Activated T-cell treated with anti-CD3 and anti-CD28 coated beads, Interleukin-2, amount 50 U/mL, for 24 hours (primary cell): ENCODE measurements around the gene SYTL3.
"Not testable (repeated sequence)": the region's sequence is repeated elsewhere in the genome, so short reads cannot be mapped to it uniquely, and the experiment has no call there.

Experiments used
- DNase-seq: peaks from one replicate; pipeline ENCODE4 v3.0.0-alpha.2; 2020
- H3K27ac Mint-ChIP-seq: 2 replicates; pipeline ENCODE4 v1.8.0; 2020; ENCODE audit warnings: mild to moderate bottlenecking, mixed read lengths
- H3K27me3 Mint-ChIP-seq: 2 replicates; pipeline ENCODE4 v1.8.0; 2020; ENCODE audit warnings: mixed read lengths
- H3K36me3 Mint-ChIP-seq: 2 replicates; pipeline ENCODE4 v1.8.0; 2020; ENCODE audit warnings: low read depth, mixed read lengths
- H3K4me1 Mint-ChIP-seq: 2 replicates; pipeline ENCODE4 v1.8.0; 2020; ENCODE audit warnings: low read depth, mixed read lengths
- H3K4me3 Mint-ChIP-seq: 2 replicates; pipeline ENCODE4 v1.8.0; 2020; ENCODE audit warnings: mild to moderate bottlenecking, moderate library complexity, mixed read lengths
- H3K9me3 Mint-ChIP-seq: 2 replicates; pipeline ENCODE4 v1.8.0; 2020; ENCODE audit warnings: mixed read lengths

Gene SYTL3

DNA sequence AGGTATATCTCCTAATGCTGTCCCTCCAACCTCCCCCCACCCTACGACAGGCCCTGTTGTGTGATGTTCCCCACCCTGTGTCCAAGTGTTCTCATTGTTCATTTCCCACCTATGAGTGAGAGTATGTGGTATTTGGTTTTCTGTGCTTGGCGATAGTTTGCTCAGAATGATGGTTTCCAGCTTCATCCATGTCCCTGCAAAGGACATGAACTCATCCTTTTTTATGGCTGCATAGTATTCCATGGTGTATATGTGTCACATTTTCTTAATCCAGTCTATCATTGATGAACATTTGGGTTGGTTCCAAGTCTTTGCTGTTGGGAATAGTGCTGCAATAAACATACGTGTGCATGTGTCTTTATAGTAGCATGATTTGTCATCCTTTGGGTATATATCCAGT, 35.2 kb upstream of the SYTL3 start:
- not testable (repeated sequence) for H3K27me3 Mint-ChIP-seq, H3K4me3 Mint-ChIP-seq, DNase-seq, H3K9me3 Mint-ChIP-seq, H3K27ac Mint-ChIP-seq, H3K4me1 Mint-ChIP-seq
- peaks cover 99% of the 10 kb centered on the region for H3K36me3 Mint-ChIP-seq

DNA sequence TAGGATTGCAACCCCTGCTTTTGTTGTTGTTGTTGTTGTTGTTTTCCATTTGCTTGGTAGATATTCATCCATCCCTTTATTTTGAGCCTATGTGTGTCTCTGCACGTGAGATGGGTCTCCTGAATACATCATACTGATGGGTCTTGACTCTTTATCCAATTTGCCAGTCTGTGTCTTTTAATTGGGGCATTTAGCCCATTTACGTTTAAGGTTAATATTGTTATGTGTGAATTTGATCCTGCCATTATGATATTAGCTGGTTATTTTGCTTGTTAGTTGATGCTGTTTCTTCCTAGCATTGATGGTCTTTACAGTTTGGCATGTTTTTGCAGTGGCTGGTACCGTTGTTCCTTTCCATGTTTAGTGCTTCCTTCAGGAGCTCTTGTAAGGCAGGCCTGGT, 31.6 kb upstream of the SYTL3 start:
- not testable (repeated sequence) for DNase-seq, H3K27ac Mint-ChIP-seq, H3K9me3 Mint-ChIP-seq, H3K4me3 Mint-ChIP-seq, H3K27me3 Mint-ChIP-seq
- peaks cover 19% of the 10 kb centered on the region for H3K4me1 Mint-ChIP-seq
- H3K36me3 Mint-ChIP-seq: peaks cover 96% of the 10 kb centered on the region

GRCh38 chr6:158619922-158620801, 29.7 kb upstream of the SYTL3 start:
- Mint-ChIP-seq H3K27me3 (no peaks in the 10 kb centered on the region), H3K36me3 (peaks cover 97% of the 10 kb centered on the region), H3K4me3 (no peak overlapping the region), H3K9me3 (no peaks in the 10 kb centered on the region), H3K4me1 (peaks cover 19% of the 10 kb centered on the region), H3K27ac (peak overlapping the region; percentile 52)
- peak; percentile 6 for DNase-seq

- Mint-ChIP-seq H3K9me3 (no peaks in the 10 kb centered on the region), H3K27ac (peak overlapping the region; percentile 55), H3K27me3 (no peaks in the 10 kb centered on the region), H3K36me3 (peaks cover 97% of the 10 kb centered on the region), H3K4me3 (no peak overlapping the region), H3K4me1 (peaks cover 22% of the 10 kb centered on the region)
- no peak for DNase-seq
Observed at GRCh38 chr6:158620963-158621693, 28.7 kb upstream of the SYTL3 start.

- peak; percentile 20 for DNase-seq
- peak overlapping the region; percentile 77 for H3K27ac Mint-ChIP-seq
- no peaks in the 10 kb centered on the region for H3K27me3 Mint-ChIP-seq
Observed at GRCh38 chr6:158621694-158622544, 27.9 kb upstream of the SYTL3 start.

GRCh38 chr6:158622545-158623190, 27.2 kb upstream of the SYTL3 start:
- Mint-ChIP-seq H3K27ac (peak overlapping the region; percentile 77), H3K9me3 (no peaks in the 10 kb centered on the region), H3K4me3 (no peak overlapping the region), H3K36me3 (peaks cover 97% of the 10 kb centered on the region), H3K4me1 (peaks cover 27% of the 10 kb centered on the region), H3K27me3 (no peaks in the 10 kb centered on the region)
- peak; percentile 19 for DNase-seq

More at GRCh38 chr6:158621694-158622544, 27.9 kb upstream of the SYTL3 start:
- peaks cover 97% of the 10 kb centered on the region for H3K36me3 Mint-ChIP-seq
- H3K4me3 Mint-ChIP-seq: no peak overlapping the region
- peaks cover 23% of the 10 kb centered on the region for H3K4me1 Mint-ChIP-seq
- no peaks in the 10 kb centered on the region for H3K9me3 Mint-ChIP-seq

GRCh38 chr6:158624684-158625682, 24.9 kb upstream of the SYTL3 start:
- peaks cover 95% of the 10 kb centered on the region for H3K36me3 Mint-ChIP-seq

DNA sequence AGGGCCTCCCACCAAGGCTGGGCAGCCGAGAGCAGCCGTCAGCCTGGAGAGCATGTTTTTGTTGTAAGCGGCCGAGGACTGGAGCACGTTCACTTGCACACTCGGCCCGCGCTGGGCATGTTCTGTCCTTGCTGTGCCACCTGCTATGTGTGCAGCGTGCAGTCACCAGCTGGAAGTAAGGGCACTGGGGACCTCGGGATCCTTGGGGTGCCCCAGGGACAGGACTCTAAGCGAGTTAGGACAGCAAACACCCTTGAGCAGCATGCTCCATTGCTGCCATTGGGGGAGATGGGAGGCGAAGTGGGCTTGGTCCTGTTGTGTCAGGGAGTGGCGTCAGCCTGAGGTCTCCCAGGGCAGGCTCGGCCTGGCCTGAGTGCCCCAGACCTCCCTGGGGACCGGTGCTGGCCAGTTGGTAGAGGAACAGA, 24.0 kb upstream of the SYTL3 start:
- peak overlapping the region; percentile 73 for H3K27ac Mint-ChIP-seq
- no peak for DNase-seq
- H3K9me3 Mint-ChIP-seq: no peaks in the 10 kb centered on the region
- H3K27me3 Mint-ChIP-seq: no peaks in the 10 kb centered on the region
- H3K36me3 Mint-ChIP-seq: peaks cover 95% of the 10 kb centered on the region
- peaks cover 44% of the 10 kb centered on the region for H3K4me1 Mint-ChIP-seq
- H3K4me3 Mint-ChIP-seq: no peak overlapping the region

More at GRCh38 chr6:158624684-158625682, 24.9 kb upstream of the SYTL3 start:
- Mint-ChIP-seq H3K27ac (peak overlapping the region; percentile 78), H3K4me1 (peaks cover 37% of the 10 kb centered on the region), H3K4me3 (no peak overlapping the region), H3K9me3 (no peaks in the 10 kb centered on the region), H3K27me3 (no peaks in the 10 kb centered on the region)
- DNase-seq: no peak

GRCh38 chr6:158626360-158627167, 23.3 kb upstream of the SYTL3 start:
- H3K27me3 Mint-ChIP-seq: no peaks in the 10 kb centered on the region
- no peak for DNase-seq
- peaks cover 51% of the 10 kb centered on the region for H3K4me1 Mint-ChIP-seq
- no peak overlapping the region for H3K4me3 Mint-ChIP-seq
- peaks cover 95% of the 10 kb centered on the region for H3K36me3 Mint-ChIP-seq
- H3K9me3 Mint-ChIP-seq: no peaks in the 10 kb centered on the region
- peak overlapping the region; percentile 73 for H3K27ac Mint-ChIP-seq

GRCh38 chr6:158627168-158627939, 22.5 kb upstream of the SYTL3 start:
- Mint-ChIP-seq H3K4me1 (peaks cover 56% of the 10 kb centered on the region), H3K27me3 (no peaks in the 10 kb centered on the region), H3K27ac (peak overlapping the region; percentile 73), H3K36me3 (peaks cover 97% of the 10 kb centered on the region), H3K9me3 (no peaks in the 10 kb centered on the region), H3K4me3 (no peak overlapping the region)
- DNase-seq: no peak

- no peak overlapping the region for H3K4me3 Mint-ChIP-seq
- no peaks in the 10 kb centered on the region for H3K27me3 Mint-ChIP-seq
- peak; percentile 22 for DNase-seq
- peaks cover 97% of the 10 kb centered on the region for H3K36me3 Mint-ChIP-seq
- peaks cover 52% of the 10 kb centered on the region for H3K4me1 Mint-ChIP-seq
- H3K27ac Mint-ChIP-seq: peak overlapping the region; percentile 73
- no peaks in the 10 kb centered on the region for H3K9me3 Mint-ChIP-seq
Observed at GRCh38 chr6:158627940-158628211, 22.0 kb upstream of the SYTL3 start.

- peak overlapping the region; percentile 94 for H3K27ac Mint-ChIP-seq
- H3K4me3 Mint-ChIP-seq: no peak overlapping the region
- no peaks in the 10 kb centered on the region for H3K9me3 Mint-ChIP-seq
- peak; percentile 26 for DNase-seq
- peaks cover 53% of the 10 kb centered on the region for H3K4me1 Mint-ChIP-seq
- no peaks in the 10 kb centered on the region for H3K27me3 Mint-ChIP-seq
- H3K36me3 Mint-ChIP-seq: peaks cover 98% of the 10 kb centered on the region
Observed at GRCh38 chr6:158628542-158628941, 21.3 kb upstream of the SYTL3 start.
